GM12878 (cell line): ENCODE data around the gene MEAK7. TPM values are rescaled to one million over a fixed set of nuclear protein-coding genes. Genes with fewer than 3 reads are reported as not detected.

Source experiments
- CREM ChIP-seq: IDR thresholded peaks from 2 replicates; pipeline ENCODE4 v1.6.1; 2014; ENCODE audit warnings: antibody characterized with exemption, low read depth
- GABPA ChIP-seq: IDR thresholded peaks from 2 replicates; pipeline ENCODE4 v1.6.1; 2014; ENCODE audit warnings: antibody characterized with exemption, low read depth, mild to moderate bottlenecking, inconsistent platforms
- MTA2 ChIP-seq: fragments of 450-650 bp; IDR thresholded peaks from 2 replicates; pipeline ENCODE4 v1.6.1; 2016; ENCODE audit warnings: low read depth, mild to moderate bottlenecking, moderate library complexity
- MXI1 ChIP-seq: fragments of 150-350 bp; IDR thresholded peaks from 2 replicates; pipeline ENCODE4 v1.6.1; 2011; ENCODE audit warnings: low read depth, mild to moderate bottlenecking, inconsistent platforms, low read length, improper control_type of control experiment
- MYC ChIP-seq: IDR thresholded peaks from 2 replicates; pipeline ENCODE4 v1.6.1; 2011; ENCODE audit warnings: mild to moderate bottlenecking, low read length, moderate library complexity, inconsistent platforms; ENCODE audit not compliant: insufficient read depth, insufficient replicate concordance, insufficient read length, severe bottlenecking
- NBN ChIP-seq: fragments of 450-650 bp; IDR thresholded peaks from 2 replicates; pipeline ENCODE4 v1.6.1; 2016
- RAD21 ChIP-seq: IDR thresholded peaks from 2 replicates; pipeline ENCODE4 v1.6.1; 2011; ENCODE audit warnings: mild to moderate bottlenecking, low read depth, low read length, moderate library complexity; ENCODE audit not compliant: insufficient read depth
- SMAD1 ChIP-seq: fragments of 450-650 bp; IDR thresholded peaks from 2 replicates; pipeline ENCODE4 v1.6.1; 2018; ENCODE audit warnings: mild to moderate bottlenecking, low read depth; ENCODE audit not compliant: partially characterized antibody
- SMC3 ChIP-seq: IDR thresholded peaks from 2 replicates; pipeline ENCODE4 v1.6.1; 2011; ENCODE audit warnings: low read length, improper control_type of control experiment, borderline replicate concordance
- SUPT20H ChIP-seq: IDR thresholded peaks from 2 replicates; pipeline ENCODE4 v1.6.1; 2011; ENCODE audit warnings: low read depth, mild to moderate bottlenecking, low read length, moderate library complexity, borderline replicate concordance; ENCODE audit not compliant: control insufficient read depth
- TCF3 ChIP-seq: IDR thresholded peaks from 2 replicates; pipeline ENCODE4 v1.6.1; 2012; ENCODE audit warnings: low read depth, mild to moderate bottlenecking, low read length, borderline replicate concordance; ENCODE audit not compliant: insufficient read depth
- ZNF217 ChIP-seq: fragments of 450-650 bp; IDR thresholded peaks from 2 replicates; pipeline ENCODE4 v1.6.1; 2017; ENCODE audit warnings: antibody characterized with exemption, mild to moderate bottlenecking
- ZNF24 ChIP-seq: fragments of 450-650 bp; IDR thresholded peaks from 2 replicates; pipeline ENCODE4 v1.6.1; 2017; ENCODE audit warnings: antibody characterized with exemption, mild to moderate bottlenecking
- ZNF384 ChIP-seq: IDR thresholded peaks from 2 replicates; pipeline ENCODE4 v1.6.1; 2012; ENCODE audit warnings: low read depth, mild to moderate bottlenecking, low read length, improper control_type of control experiment, borderline replicate concordance
- polyA plus RNA-seq, 11 experiments: library from polyadenylated mRNA; depleted of rRNA in 4 of 11; unstranded in 6 of 11; stranded (reverse) in 5 of 11; fragments of >200 nt; fragmentation: Nextera tagmentation in 4 of 11; fragmentation: Illumina TruSeq in 1 of 11; extraction: Ambion mirVana in 4 of 11; extraction: Trizol in 1 of 11; gene quantifications; 1 replicate in 1 of 11; 2 replicates in 10 of 11; pipeline versions ENCODE4 v1.2.1 to v1.2.3, GENCODE V29; 2011 to 2016; ENCODE audit warnings: inconsistent platforms in 2 of 11, missing spikeins in 2 of 11, low read depth in 1 of 11
- total RNA-seq, 4 experiments: library from RNA; depleted of rRNA in 3 of 4; stranded (reverse); fragments of >200 nt in 3 of 4; fragmentation: Illumina TruSeq in 1 of 4; extraction: Trizol in 1 of 4; gene quantifications; 2 replicates each; pipeline versions ENCODE4 v1.2.1 to v1.2.3, GENCODE V29; 2013 to 2021
- TF ChIP-seq, protein P1 (sequence below): fragments of 450-650 bp; conservative IDR thresholded peaks from 2 replicates; pipeline ENCODE4 v1.6.1; 2017; ENCODE audit warnings: mild to moderate bottlenecking, moderate library complexity
- TF ChIP-seq, protein P2 (sequence below), 3 experiments: IDR thresholded peaks in 2 of 3; conservative IDR thresholded peaks in 1 of 3; 2 replicates each; pipeline ENCODE4 v1.5.1; 2011; ENCODE audit warnings: low read depth in 3 of 3, low read length in 3 of 3, mild to moderate bottlenecking in 3 of 3, control low read depth in 2 of 3, moderate library complexity in 2 of 3, inconsistent platforms in 1 of 3, mixed read lengths in 1 of 3; ENCODE audit not compliant: control insufficient read depth in 2 of 3, insufficient read depth in 1 of 3; ENCODE audit errors: extremely low read depth in 1 of 3
- TF ChIP-seq, protein P3 (sequence below): fragments of 450-650 bp; IDR thresholded peaks from 2 replicates; pipeline ENCODE4 v1.6.1; 2018; ENCODE audit warnings: borderline replicate concordance, mild to moderate bottlenecking; ENCODE audit not compliant: partially characterized antibody
- TF ChIP-seq, protein P4 (sequence below): fragments of 150-350 bp; IDR thresholded peaks from 2 replicates; pipeline ENCODE4 v1.6.1; 2016; ENCODE audit warnings: low read depth, low read length

MEAK7 gene
- total and polyA plus RNA-seq, 10 of the 15 experiments (the other 5 are each of a cell fraction or from before 2014, with no cell fraction given) = 1.4 to 11.9 (median 6.4) TPM

DNA sequence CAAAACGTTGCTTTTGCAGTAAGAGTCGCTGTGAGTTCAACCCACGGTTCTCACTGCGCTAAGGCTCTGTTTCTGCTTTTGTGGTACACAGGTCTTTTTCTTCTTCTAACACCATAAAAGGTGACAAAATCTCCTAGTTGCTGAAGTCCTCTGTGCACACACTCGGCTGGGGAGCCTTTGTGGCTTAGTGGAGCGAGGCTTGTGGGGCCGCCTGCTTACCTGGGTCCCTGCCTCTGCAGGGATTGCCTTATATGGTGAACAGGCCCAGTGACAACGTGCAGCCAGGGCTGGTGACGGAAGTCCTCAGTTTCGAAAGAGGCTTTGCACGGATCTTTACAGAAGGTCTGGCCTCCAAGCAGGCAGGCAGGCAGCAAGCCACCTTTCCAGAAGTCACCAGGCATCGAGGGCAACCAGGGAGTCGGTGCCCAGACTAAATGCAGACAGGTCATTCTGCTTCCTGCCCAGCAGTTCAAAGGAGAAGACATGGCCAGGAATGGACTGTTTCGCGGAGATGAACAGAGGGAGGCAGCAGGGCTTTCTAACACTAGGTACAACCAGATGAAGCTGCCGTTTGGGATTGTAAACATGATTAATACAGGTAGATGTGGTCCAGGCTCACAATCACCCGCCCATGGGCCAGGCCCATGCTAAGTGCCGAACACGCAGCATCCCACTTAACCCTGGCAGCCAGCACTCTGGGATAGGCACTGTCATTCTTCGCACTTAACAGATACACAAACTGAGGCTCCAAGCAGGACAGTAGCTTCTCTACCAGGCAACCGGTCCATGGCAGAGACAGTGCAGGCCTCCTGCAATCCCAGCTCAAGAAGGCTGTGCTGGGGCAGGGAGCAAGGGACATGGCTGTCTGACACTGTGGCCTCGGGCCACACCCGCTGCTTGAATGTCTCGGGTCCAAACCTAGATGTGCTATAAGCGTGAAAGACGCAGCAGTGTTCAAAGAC, 10.7 kb upstream of the MEAK7 start (continued):
- TF ChIP-seq ZNF384 (no peak), TCF3 (peak; percentile 56; the same call in 1 of the 2 replicates), SMC3 (peak; percentile 26; the same call in 1 of the 2 replicates), MXI1 (peak; percentile 86), MTA2 (peak; percentile 85), ZNF24 (no peak; the same call in 1 of the 2 replicates), CREM (peak; percentile 93), SUPT20H (no peak), RAD21 (peak; percentile 33; the same call in 1 of the 2 replicates), ZNF217 (no peak; the same call in none of the 2 replicates), MYC (peak; percentile 14), NBN (peak; percentile 89), GABPA (no peak), SMAD1 (no peak)
- TF ChIP-seq, protein P1, sequence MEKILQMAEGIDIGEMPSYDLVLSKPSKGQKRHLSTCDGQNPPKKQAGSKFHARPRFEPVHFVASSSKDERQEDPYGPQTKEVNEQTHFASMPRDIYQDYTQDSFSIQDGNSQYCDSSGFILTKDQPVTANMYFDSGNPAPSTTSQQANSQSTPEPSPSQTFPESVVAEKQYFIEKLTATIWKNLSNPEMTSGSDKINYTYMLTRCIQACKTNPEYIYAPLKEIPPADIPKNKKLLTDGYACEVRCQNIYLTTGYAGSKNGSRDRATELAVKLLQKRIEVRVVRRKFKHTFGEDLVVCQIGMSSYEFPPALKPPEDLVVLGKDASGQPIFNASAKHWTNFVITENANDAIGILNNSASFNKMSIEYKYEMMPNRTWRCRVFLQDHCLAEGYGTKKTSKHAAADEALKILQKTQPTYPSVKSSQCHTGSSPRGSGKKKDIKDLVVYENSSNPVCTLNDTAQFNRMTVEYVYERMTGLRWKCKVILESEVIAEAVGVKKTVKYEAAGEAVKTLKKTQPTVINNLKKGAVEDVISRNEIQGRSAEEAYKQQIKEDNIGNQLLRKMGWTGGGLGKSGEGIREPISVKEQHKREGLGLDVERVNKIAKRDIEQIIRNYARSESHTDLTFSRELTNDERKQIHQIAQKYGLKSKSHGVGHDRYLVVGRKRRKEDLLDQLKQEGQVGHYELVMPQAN = 0 out of 2 replicates have a peak, but pooled peaks have one; percentile 23
- TF ChIP-seq, protein P2, sequence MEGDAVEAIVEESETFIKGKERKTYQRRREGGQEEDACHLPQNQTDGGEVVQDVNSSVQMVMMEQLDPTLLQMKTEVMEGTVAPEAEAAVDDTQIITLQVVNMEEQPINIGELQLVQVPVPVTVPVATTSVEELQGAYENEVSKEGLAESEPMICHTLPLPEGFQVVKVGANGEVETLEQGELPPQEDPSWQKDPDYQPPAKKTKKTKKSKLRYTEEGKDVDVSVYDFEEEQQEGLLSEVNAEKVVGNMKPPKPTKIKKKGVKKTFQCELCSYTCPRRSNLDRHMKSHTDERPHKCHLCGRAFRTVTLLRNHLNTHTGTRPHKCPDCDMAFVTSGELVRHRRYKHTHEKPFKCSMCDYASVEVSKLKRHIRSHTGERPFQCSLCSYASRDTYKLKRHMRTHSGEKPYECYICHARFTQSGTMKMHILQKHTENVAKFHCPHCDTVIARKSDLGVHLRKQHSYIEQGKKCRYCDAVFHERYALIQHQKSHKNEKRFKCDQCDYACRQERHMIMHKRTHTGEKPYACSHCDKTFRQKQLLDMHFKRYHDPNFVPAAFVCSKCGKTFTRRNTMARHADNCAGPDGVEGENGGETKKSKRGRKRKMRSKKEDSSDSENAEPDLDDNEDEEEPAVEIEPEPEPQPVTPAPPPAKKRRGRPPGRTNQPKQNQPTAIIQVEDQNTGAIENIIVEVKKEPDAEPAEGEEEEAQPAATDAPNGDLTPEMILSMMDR (IDR thresholded peaks at IDR 0.05 in 2 of 3, conservative IDR thresholded peaks at IDR 0.05 in 1 of 3; ENCODE audit: control insufficient read depth in 2 of 3, extremely low read depth in 1 of 3, insufficient read depth in 1 of 3, low read depth in 3 of 3, low read length in 3 of 3) = no peak
- TF ChIP-seq, protein P3, sequence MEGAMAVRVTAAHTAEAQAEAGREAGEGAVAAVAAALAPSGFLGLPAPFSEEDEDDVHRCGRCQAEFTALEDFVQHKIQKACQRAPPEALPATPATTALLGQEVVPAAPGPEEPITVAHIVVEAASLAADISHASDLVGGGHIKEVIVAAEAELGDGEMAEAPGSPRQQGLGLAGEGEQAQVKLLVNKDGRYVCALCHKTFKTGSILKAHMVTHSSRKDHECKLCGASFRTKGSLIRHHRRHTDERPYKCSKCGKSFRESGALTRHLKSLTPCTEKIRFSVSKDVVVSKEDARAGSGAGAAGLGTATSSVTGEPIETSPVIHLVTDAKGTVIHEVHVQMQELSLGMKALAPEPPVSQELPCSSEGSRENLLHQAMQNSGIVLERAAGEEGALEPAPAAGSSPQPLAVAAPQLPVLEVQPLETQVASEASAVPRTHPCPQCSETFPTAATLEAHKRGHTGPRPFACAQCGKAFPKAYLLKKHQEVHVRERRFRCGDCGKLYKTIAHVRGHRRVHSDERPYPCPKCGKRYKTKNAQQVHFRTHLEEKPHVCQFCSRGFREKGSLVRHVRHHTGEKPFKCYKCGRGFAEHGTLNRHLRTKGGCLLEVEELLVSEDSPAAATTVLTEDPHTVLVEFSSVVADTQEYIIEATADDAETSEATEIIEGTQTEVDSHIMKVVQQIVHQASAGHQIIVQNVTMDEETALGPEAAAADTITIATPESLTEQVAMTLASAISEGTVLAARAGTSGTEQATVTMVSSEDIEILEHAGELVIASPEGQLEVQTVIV = no peak
- TF ChIP-seq, protein P4, sequence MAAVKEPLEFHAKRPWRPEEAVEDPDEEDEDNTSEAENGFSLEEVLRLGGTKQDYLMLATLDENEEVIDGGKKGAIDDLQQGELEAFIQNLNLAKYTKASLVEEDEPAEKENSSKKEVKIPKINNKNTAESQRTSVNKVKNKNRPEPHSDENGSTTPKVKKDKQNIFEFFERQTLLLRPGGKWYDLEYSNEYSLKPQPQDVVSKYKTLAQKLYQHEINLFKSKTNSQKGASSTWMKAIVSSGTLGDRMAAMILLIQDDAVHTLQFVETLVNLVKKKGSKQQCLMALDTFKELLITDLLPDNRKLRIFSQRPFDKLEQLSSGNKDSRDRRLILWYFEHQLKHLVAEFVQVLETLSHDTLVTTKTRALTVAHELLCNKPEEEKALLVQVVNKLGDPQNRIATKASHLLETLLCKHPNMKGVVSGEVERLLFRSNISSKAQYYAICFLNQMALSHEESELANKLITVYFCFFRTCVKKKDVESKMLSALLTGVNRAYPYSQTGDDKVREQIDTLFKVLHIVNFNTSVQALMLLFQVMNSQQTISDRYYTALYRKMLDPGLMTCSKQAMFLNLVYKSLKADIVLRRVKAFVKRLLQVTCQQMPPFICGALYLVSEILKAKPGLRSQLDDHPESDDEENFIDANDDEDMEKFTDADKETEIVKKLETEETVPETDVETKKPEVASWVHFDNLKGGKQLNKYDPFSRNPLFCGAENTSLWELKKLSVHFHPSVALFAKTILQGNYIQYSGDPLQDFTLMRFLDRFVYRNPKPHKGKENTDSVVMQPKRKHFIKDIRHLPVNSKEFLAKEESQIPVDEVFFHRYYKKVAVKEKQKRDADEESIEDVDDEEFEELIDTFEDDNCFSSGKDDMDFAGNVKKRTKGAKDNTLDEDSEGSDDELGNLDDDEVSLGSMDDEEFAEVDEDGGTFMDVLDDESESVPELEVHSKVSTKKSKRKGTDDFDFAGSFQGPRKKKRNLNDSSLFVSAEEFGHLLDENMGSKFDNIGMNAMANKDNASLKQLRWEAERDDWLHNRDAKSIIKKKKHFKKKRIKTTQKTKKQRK = no peak
